ENCODE results near the gene PSD2.
A peak's percentile ranks its signal among the peaks of the same experiment; 100 is the strongest.

PSD2 gene

DNA sequence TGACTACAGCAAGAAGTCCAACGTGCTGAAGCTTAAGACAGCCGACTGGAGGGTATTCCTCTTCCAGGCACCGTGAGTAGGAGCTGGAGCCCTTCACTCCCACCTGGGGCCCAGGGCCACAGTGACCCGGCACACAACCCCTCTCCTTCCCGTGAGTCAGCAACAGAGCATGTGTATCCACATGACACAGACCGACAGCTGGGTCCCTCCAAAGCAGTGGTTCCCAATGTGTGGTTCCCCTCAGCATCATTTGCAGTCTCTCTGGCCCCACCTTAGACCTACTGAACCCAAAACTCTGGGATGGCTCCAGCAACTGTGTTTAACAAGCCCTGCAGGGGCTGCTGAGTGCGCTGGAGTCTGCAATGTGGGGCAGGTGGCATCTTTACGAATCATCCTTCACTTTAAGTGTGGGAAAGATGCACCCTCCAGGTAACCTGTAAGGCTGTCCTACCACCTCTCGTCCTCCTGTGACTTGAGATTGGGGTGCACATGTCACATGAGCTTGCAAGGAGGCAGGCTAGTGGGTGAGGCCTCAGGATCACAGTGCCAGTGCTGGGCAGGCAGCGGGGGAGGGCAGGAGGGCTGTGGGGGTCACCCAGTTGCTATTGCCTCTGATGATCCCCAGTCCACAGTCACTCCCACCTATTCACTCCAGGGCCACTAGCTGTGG lies 42.2 kb downstream of the PSD2 start:
- DNase-seq (ENCODE audit: low spot score): no peak

DNA sequence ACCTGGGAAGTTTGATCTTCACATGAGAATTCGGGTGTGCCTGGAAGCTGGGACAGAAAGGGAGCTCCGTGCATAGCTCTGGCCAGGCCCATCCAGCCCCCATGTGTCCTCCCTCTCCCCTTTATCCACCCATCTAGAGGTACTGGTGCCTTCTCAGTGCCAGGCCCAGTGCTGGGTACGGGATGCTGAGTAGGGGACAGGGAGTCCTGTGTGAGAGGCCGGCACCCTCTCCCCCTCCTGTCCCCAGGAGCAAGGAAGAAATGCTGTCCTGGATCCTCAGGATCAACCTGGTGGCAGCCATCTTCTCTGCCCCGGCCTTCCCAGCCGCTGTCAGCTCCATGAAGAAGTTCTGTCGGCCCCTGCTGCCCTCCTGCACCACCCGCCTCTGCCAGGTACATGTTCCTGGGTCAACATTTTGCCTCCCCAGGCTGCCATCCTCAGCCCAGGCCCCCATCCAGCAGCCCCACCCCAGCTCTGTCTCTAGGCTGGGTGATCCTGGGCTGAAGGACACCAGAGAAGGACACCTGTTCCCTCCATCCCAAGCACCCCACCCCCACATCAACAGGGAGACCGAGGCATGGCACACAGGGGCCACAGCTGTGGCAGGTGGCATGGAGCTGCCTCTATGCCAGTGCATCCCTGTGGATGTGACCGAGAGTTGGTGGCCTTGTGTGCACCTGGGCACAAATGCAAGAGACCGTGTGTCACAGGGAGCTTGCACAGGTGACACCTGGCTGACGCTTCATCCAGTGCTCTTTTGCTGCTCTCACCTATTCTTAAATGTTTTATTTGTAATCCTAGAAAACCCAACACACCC lies 43.0 kb downstream of the PSD2 start:
- DNase-seq (ENCODE audit: low spot score): no peak

DNA sequence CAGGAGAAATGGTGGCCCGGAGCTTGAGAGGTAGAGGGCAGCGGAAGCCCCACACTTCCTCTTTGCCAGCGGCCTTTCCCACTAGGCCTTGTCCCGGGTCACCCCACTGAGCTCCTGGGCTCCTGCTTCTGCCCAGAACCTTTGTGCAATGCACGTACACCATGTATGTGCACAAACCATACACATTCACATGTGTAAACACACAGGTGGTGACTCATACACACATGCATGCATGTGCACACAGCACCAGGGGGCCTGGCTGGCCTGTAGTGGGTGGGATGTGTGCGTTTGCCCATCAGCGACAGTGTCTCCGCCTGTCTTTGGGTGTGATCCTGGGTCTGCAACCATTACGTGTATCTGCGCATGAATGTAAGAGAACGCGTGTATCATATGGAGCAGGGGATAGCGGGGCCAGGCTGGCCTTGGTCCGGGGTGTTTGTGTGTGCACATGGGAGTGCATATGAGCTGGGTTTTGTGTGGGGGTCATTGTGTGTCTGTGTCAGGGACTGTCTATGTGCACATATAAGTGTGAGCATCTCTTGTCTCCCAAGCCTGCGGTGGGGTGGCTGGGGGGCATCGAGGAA lies 43.7 kb downstream of the PSD2 start:
- no peak for DNase-seq (ENCODE audit: low spot score)

GRCh38 chr5:139839918-139840317 lies 44.3 kb downstream of the PSD2 start:
- no peak for DNase-seq (ENCODE audit: low spot score)

DNA sequence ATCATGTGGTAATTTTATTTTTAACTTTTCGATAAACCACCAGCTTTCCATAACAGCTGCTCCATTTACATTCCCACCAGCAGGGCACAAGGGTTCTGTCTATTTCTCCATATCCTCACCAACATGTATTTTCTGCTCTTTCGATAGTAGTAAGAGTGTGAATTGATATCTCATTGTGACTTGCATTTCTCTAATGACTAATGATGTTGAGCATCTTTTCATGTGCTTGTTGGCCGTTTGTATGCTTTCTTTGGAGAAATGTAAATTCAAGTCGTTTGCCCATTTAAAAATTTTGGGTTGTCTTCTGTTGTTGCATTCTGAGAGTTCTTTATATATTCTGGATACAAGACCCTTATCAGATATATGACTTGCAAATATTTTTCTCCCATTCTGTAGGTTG lies 45.9 kb downstream of the PSD2 start:
- no peak for DNase-seq (ENCODE audit: low spot score)

DNA sequence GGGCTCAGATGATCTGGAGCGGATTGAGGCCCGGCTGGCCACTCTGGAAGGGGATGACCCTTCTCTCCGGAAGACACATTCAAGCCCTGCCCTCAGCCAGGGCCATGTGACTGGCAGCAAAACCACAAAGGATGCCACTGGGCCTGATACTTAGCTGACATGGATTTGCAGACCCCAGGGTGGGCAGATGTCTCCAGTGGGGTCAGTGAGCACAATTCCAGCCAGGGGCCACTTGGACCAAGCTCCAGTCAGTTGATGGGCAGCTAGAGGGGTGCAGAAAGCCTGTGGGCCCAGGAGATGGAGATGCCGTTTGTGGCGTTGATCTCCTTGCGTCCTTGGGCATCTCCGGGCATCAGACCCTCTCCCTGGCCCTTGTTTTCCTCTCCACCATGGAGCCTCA lies 46.7 kb downstream of the PSD2 start:
- no peak for DNase-seq (ENCODE audit: low spot score)

- no peak for DNase-seq (ENCODE audit: low spot score)
Observed at GRCh38 chr5:139843991-139844390, 48.4 kb downstream of the PSD2 start.

DNA sequence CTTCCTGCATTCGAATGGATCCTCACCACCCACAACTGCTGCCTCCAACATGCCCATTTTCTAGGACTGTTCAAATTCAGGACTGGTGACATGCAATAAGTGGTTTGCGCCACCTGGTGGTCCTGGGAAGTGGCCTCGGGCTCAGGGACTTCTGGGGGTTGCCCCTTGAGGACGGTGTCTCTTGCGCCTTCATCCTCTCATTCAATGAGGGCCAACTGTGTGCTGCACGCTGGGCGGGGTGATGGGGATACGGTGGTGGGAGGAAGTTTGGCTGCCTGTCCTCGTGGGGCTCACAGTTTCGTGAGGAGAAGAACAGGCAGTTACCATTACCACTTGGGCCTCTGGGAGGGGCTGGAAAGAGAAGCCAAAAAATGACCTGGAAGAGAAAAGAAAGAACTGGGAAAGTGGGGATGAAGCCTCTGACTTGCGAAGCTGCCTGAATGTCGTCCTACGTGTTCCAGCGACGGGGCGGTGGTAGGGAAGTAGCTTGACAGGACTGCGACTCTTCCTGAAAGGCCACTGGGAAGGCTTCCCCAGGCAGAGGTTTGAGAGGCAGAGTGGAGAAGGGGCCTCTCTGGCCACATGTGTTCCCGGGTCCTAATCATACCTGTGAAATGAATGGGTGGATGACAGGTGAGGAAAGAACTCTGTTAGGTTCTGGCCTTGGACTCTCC lies 49.0 kb downstream of the PSD2 start:
- peak; percentile 87 for DNase-seq (ENCODE audit: low spot score)

- no peak for DNase-seq (ENCODE audit: low spot score)
Observed at GRCh38 chr5:139845846-139846681, 50.5 kb downstream of the PSD2 start.

- DNase-seq (ENCODE audit: low spot score): no peak
Observed at GRCh38 chr5:139847091-139847490, 51.5 kb downstream of the PSD2 start.

DNA sequence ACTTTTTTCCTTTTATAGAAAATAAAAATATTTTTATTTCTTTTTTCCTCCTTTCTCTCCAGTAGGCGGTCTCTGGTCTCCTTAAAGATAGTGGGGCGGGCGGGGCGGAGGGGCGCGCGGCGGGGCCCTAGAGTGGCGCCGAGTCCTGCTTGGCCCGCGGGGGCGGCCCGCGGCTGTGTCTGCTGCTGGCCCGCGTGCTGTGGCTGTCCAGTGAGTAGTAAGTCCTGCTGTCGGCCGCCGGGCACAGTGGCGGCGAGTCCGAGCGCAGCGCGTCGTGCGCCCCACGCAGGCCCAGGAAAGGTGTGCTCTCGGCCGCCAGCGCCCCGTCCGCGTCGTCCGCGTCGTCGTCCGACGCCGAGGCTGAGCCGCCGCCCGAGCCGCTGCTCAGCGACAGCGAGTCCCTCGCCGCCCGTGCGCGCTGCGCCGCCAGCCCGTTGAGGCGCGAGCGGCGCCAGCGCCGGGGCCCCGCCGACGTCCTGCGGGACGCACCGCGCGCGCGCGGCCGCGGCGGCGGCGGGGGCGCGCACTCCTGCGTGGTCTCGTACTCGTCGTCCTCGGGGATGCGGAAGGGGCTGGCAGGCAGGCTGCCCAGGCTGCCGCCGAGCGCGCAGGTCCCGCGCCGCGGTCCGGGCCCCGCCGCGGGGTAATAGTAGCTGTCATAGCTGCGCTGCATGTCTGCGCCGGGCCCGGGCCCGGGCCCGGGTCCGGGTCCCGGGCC lies 52.3 kb downstream of the PSD2 start:
- no peak for DNase-seq (ENCODE audit: low spot score)

DNA sequence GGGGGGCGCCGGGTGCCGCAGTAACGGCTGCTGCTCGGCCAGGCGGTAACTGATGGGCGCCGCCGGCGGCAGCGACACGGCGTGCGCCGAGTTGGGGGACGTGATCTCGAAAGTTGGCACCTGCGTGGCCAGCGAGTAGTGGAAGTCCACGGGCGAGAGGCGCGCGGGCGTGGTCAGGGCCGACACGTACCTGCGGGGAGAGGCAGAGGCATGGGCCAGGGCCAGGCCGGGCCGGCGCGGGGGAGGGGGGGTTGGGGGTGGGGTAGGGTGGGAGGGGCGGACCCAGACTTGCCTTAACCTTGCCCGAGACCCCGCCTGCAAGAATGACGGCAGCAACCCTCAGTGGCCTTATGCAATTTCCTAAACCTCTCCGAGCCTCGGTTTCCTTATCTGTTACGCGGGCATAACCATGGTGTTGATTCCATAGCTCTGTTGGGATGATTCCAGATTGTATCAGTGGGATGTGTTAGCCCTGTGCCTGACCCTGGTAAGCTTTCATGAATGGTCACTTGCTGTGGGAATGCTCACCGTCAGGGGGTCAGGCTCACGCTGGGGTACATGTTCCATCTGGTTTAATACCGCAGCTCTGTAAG lies 53.0 kb downstream of the PSD2 start:
- no peak for DNase-seq (ENCODE audit: low spot score)

- no peak for DNase-seq (ENCODE audit: low spot score)
Observed at GRCh38 chr5:139849501-139849900, 53.9 kb downstream of the PSD2 start.

DNA sequence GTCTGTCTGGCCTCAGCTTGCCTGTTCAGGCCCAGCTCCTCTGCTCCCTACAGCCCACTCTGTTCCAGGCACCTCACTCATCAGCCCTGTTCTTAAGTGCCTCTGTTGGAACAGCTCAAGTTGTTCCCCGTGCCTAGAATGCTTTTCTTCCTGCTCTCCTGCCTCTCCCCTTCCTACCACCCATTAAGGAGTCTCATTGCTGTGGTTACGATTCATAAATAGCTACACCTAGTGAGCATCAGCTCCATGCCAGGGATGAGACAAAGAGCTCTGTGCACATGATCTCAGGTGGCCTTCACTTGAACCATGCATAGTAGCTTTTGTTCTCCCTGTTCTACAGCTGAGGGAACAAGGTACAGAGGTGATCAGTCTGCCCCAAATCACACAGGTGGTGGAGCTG lies 54.3 kb downstream of the PSD2 start:
- DNase-seq (ENCODE audit: low spot score): no peak

GRCh38 chr5:139850423-139851016 lies 54.9 kb downstream of the PSD2 start:
- DNase-seq (ENCODE audit: low spot score): no peak

DNA sequence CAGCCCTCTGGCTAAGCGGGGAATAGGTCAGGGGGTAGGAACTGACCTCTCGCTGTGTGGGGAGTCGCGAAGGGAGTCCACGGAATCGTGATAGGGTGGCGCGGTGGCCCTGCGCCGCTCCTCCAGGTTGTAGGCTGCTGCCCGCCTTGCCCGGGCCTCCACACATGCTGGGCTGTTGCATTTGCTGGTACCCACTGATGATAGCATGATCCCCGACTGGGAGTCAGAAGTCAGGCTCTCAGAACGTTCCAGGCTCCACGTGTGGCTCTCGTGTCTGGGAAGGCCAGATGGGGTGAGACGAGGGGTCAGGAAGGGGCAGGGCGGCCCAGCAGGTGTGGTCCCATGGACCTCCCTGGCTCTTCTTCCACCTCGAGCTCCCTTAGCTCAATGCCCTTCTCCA lies 56.0 kb downstream of the PSD2 start:
- no peak for DNase-seq (ENCODE audit: low spot score)

DNA sequence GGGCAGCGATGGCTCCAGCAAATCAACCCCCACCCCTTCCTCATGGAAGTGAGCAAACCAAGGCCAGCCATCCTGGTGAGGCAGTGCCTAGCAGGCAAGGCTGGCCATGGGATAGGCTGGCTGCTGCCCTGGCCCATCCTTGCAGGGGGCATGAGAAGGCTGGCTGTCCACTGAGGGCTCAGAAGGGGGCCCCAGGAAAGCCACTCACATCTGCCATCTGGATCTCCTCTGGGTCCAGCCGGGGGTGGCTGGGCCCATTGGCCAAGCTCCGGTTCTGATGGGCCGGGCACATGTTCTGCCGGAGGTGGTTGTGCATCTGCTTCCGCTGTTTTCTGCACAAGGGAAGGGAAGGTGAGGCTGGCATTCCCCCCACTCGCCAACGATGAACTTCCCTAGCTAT lies 57.1 kb downstream of the PSD2 start:
- no peak for DNase-seq (ENCODE audit: low spot score)

GRCh38 chr5:139854029-139854605 lies 58.5 kb downstream of the PSD2 start:
- DNase-seq (ENCODE audit: low spot score): no peak

DNA sequence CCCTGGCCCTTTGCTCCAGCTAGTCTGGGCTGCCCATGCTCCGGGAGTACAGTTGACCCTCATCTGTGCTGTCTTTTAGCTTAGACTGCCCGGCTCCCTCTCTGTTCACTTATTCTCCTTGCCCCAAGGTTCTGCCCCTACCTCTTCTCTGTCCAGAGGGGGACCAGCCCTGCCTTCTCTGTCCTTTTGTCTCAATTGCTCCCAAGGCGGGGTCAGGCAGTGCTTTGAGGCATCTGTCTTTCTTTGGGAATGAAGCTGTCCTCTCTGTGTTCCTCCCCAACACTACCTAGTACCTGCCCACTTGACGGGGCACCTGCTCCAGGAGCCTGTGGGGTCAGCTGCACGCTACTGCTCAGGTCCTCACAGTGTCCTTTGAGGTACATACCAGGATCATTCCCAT lies 59.3 kb downstream of the PSD2 start:
- no peak for DNase-seq (ENCODE audit: low spot score)

GRCh38 chr5:139855451-139855850 lies 59.8 kb downstream of the PSD2 start:
- no peak for DNase-seq (ENCODE audit: low spot score)

Measured in NAMALWA (cell line).